ENCODE measurements around the gene CEP44. TPM values are rescaled to one million over a fixed set of nuclear protein-coding genes. Genes with fewer than 3 reads are reported as not detected.

Gene CEP44
- total RNA-seq, 4 donors from 2014 or later, result 5.9 to 43.4 (median 22.2) TPM

GRCh38 chr4:174316954-174317353 is 33.2 kb downstream of the CEP44 start:
- Histone ChIP-seq H3K36me3 (no peaks in the 10 kb centered on the region), H3K4me3 (no peak overlapping the region), H3K9me3 (no peaks in the 10 kb centered on the region), H3K27ac (no peak overlapping the region), H3K4me1 (no peaks in the 10 kb centered on the region), H3K27me3 (no peaks in the 10 kb centered on the region)
- intact Hi-C loops (cut with DNase I; ENCODE audit: low total_unique reads), result no loop called here
- no peak for DNase-seq
- TF ChIP-seq POLR2A (IDR thresholded peaks at IDR 0.05) (no peak), CTCF (IDR thresholded peaks at IDR 0.05) (no peak)

GRCh38 chr4:174317531-174317930 is 33.8 kb downstream of the CEP44 start:
- no peak for TF ChIP-seq CTCF (IDR thresholded peaks at IDR 0.05)
- TF ChIP-seq POLR2A (IDR thresholded peaks at IDR 0.05), result no peak
- Histone ChIP-seq H3K36me3 (no peaks in the 10 kb centered on the region), H3K4me3 (no peak overlapping the region), H3K9me3 (no peaks in the 10 kb centered on the region), H3K4me1 (no peaks in the 10 kb centered on the region), H3K27me3 (no peaks in the 10 kb centered on the region), H3K27ac (no peak overlapping the region)
- intact Hi-C loops (cut with DNase I; ENCODE audit: low total_unique reads), result no loop called here
- no peak for DNase-seq

GRCh38 chr4:174318829-174319764 is 35.4 kb downstream of the CEP44 start:
- no peak overlapping the region for H3K27ac ChIP-seq

GRCh38 chr4:174320494-174321199 is 36.9 kb downstream of the CEP44 start:
- intact Hi-C loops (cut with DNase I; ENCODE audit: low total_unique reads), result no loop called here
- Histone ChIP-seq H3K27ac (no peak overlapping the region), H3K27me3 (no peaks in the 10 kb centered on the region), H3K4me3 (no peak overlapping the region), H3K4me1 (no peaks in the 10 kb centered on the region), H3K36me3 (no peaks in the 10 kb centered on the region), H3K9me3 (no peaks in the 10 kb centered on the region)
- DNase-seq, result no peak
- no peak for TF ChIP-seq CTCF (IDR thresholded peaks at IDR 0.05)
- TF ChIP-seq POLR2A (IDR thresholded peaks at IDR 0.05), result no peak

More at GRCh38 chr4:174318829-174319764, 35.4 kb downstream of the CEP44 start:
- no peaks in the 10 kb centered on the region for H3K27me3 ChIP-seq
- no peak overlapping the region for H3K4me3 ChIP-seq
- no peaks in the 10 kb centered on the region for H3K4me1 ChIP-seq
- DNase-seq, result no peak
- intact Hi-C loops (cut with DNase I; ENCODE audit: low total_unique reads), result no loop called here
- no peaks in the 10 kb centered on the region for H3K36me3 ChIP-seq
- TF ChIP-seq CTCF (IDR thresholded peaks at IDR 0.05) (peak in 3 of 4 experiments; percentile 20 to 50 (median 39)), POLR2A (IDR thresholded peaks at IDR 0.05) (no peak)
- no peaks in the 10 kb centered on the region for H3K9me3 ChIP-seq

GRCh38 chr4:174324236-174324635 is 40.5 kb downstream of the CEP44 start:
- TF ChIP-seq CTCF (IDR thresholded peaks at IDR 0.05), result no peak
- TF ChIP-seq POLR2A (IDR thresholded peaks at IDR 0.05), result no peak
- no peaks in the 10 kb centered on the region for H3K27me3 ChIP-seq
- no peak overlapping the region for H3K27ac ChIP-seq
- no peaks in the 10 kb centered on the region for H3K36me3 ChIP-seq
- H3K4me1 ChIP-seq, result no peaks in the 10 kb centered on the region
- intact Hi-C loops (cut with DNase I; ENCODE audit: low total_unique reads), result no loop called here
- no peaks in the 10 kb centered on the region for H3K9me3 ChIP-seq
- DNase-seq, result no peak
- H3K4me3 ChIP-seq, result no peak overlapping the region

Measured in uterus (tissue), 4 donors.